ENCODE data around the gene CNNM1. TPM values are rescaled to one million over a fixed set of nuclear protein-coding genes. Genes with fewer than 3 reads are reported as not detected.
A peak's percentile ranks its signal among the peaks of the same experiment; 100 is the strongest.

CNNM1 gene
- total RNA-seq, 2 experiments from 2014 or later, result 0.54 to 0.57 TPM

GRCh38 chr10:99393036-99393435 is 63.9 kb downstream of the CNNM1 start:
- no peak for DNase-seq
- Mint-ChIP-seq H3K9me3 (no peaks in the 10 kb centered on the region), H3K27ac (no peak overlapping the region), H3K36me3 (ENCODE audit: low read depth) (peaks cover 4% of the 10 kb centered on the region), H3K27me3 (no peaks in the 10 kb centered on the region), H3K4me3 (no peak overlapping the region), H3K4me1 (peaks cover 14% of the 10 kb centered on the region)
- POLR2A ChIA-PET, result no interaction called here
- CTCF ChIA-PET, result interaction anchor here (1.6 kb wide), 1 partner anchor 10 kb away, joined by 5 read pairs; no protein-coding TSS in a partner anchor

- ChIA-PET POLR2A (no interaction called here), CTCF (no interaction called here)
- H3K4me3 Mint-ChIP-seq, result no peak overlapping the region
These were observed 64.5 kb downstream of the CNNM1 start for GRCh38 chr10:99393683-99394082.

DNA sequence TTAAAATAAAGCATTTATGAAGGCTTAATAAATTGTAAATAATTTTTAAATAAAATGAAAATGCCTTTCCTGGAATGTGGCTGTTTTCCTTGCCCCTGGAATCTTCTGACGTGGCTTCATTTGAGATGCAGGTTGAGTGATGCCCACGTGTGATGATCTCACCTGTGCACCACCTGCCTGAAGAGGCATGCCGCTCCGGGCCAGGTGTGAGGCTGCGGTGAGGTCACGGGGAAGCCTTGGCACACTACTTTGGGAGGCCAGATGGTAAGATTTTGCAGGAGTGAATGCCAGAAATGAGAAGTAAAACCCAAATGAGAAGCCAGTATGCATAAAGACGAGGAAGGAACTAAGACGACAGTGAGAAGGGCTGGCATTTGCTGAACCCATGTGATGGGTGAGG is 65.1 kb downstream of the CNNM1 start:
- Mint-ChIP-seq H3K4me1 (peaks cover 14% of the 10 kb centered on the region), H3K27ac (no peak overlapping the region), H3K9me3 (no peaks in the 10 kb centered on the region), H3K36me3 (ENCODE audit: low read depth) (peaks cover 4% of the 10 kb centered on the region), H3K4me3 (no peak overlapping the region), H3K27me3 (no peaks in the 10 kb centered on the region)
- CTCF ChIA-PET, result no interaction called here
- POLR2A ChIA-PET, result no interaction called here
- no peak for DNase-seq

More at GRCh38 chr10:99393683-99394082, 64.5 kb downstream of the CNNM1 start:
- DNase-seq, result no peak
- H3K4me1 Mint-ChIP-seq, result peaks cover 14% of the 10 kb centered on the region
- no peaks in the 10 kb centered on the region for H3K9me3 Mint-ChIP-seq
- no peaks in the 10 kb centered on the region for H3K27me3 Mint-ChIP-seq
- H3K27ac Mint-ChIP-seq, result no peak overlapping the region
- H3K36me3 Mint-ChIP-seq (ENCODE audit: low read depth), result peaks cover 4% of the 10 kb centered on the region

DNA sequence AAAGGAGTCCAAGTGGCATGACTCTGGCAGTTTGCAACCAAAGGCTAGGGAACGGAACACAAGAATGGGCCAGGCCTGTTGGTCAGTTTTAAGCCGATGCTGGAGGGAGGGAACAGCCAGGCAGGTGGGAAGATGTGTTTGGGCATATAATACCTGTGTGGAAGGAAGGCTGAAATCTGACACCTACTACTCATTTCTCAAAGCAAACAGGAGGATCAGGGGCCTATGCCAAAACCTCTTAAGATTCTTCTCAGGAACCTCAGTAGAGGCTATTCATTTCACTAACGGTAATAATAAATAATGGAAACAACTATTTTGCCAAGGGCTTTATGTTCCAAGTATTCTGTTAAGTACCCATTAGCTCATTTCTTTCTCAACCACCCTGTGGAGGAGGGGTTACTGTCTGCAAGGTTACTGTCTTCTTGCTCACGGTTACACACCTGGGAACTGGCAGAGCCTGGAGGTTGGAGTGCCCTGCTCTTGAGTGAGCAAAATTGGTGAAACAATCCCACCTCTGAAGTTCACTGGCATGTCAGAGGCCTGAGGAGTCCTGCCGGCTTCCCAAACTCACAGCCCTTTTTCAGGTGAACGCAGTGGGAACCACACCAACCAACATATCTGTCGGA is 65.7 kb downstream of the CNNM1 start:
- Mint-ChIP-seq H3K36me3 (ENCODE audit: low read depth) (peaks cover 4% of the 10 kb centered on the region), H3K4me1 (peaks cover 14% of the 10 kb centered on the region), H3K27me3 (no peaks in the 10 kb centered on the region), H3K9me3 (no peaks in the 10 kb centered on the region), H3K27ac (no peak overlapping the region), H3K4me3 (no peak overlapping the region)
- no peak for DNase-seq
- ChIA-PET CTCF (no interaction called here), POLR2A (no interaction called here)

DNA sequence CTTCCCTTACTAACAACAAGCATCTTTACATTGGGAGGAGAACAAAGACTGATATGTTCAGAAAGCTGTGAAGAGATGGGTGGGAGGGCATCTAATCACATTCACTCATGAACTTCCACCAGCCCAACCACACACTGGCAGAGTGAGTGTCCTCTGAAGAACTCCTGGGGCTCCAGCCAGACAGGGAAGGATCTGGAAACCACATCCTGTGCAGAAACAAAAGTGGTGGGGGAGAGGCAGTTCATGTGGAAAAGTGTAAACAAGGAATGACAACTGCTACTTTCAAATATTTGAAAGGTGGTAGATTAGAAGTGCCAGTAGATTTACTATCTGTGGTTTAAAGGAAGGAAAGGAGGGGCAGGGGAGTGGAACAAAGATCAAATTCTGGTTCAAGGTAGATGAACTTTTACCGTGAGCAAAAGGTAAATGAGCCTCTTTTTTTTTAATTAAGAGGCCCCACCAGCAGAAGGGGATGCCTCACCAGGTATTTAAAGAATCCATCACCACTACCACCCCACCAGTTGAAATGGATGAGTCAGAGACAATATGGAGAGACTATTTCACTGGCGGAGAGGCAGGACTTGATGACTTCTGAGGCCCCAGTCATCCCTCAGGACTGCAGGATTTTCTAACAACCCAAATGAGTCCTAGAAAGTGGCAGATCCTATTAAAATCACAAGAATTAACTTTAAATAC is 66.7 kb downstream of the CNNM1 start:
- Mint-ChIP-seq H3K9me3 (no peaks in the 10 kb centered on the region), H3K27ac (peak overlapping the region; percentile 34), H3K36me3 (ENCODE audit: low read depth) (peaks cover 4% of the 10 kb centered on the region), H3K4me3 (no peak overlapping the region), H3K4me1 (peaks cover 14% of the 10 kb centered on the region), H3K27me3 (no peaks in the 10 kb centered on the region)
- CTCF ChIA-PET, result no interaction called here
- POLR2A ChIA-PET, result no interaction called here
- DNase-seq, result no peak

- H3K36me3 Mint-ChIP-seq (ENCODE audit: low read depth), result peaks cover 4% of the 10 kb centered on the region
- H3K27ac Mint-ChIP-seq, result no peak overlapping the region
- POLR2A ChIA-PET, result no interaction called here
- no peaks in the 10 kb centered on the region for H3K9me3 Mint-ChIP-seq
- no peaks in the 10 kb centered on the region for H3K27me3 Mint-ChIP-seq
- CTCF ChIA-PET, result no interaction called here
- no peak for DNase-seq
- H3K4me1 Mint-ChIP-seq, result peaks cover 14% of the 10 kb centered on the region
- no peak overlapping the region for H3K4me3 Mint-ChIP-seq
These were observed 67.3 kb downstream of the CNNM1 start for GRCh38 chr10:99396471-99396870.

DNA sequence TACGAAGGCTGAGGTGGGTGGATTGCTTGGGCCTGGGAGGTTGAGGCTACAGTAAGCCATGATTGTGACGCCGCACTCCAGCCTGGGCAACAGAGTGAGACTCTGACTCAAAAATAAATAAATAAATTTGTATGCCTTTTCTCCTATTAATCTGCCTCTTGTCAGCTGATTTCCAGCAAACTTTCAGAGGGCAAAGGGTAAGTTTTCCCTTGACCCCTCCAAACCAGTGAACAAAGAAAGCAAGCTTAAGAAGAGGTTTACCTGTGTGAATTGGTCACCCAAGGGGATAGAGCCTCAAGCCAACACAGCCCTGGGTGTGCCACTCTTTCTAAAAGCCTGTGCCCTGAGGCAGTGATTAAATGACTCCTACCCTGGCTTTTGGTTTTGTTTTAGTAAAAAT is 70.5 kb downstream of the CNNM1 start:
- DNase-seq, result no peak
- H3K27me3 Mint-ChIP-seq, result no peaks in the 10 kb centered on the region
- no peaks in the 10 kb centered on the region for H3K9me3 Mint-ChIP-seq
- POLR2A ChIA-PET, result no interaction called here
- H3K4me1 Mint-ChIP-seq, result peaks cover 9% of the 10 kb centered on the region
- H3K36me3 Mint-ChIP-seq (ENCODE audit: low read depth), result peaks cover 6% of the 10 kb centered on the region
- CTCF ChIA-PET, result no interaction called here
- H3K4me3 Mint-ChIP-seq, result no peak overlapping the region
- H3K27ac Mint-ChIP-seq, result no peak overlapping the region

DNA sequence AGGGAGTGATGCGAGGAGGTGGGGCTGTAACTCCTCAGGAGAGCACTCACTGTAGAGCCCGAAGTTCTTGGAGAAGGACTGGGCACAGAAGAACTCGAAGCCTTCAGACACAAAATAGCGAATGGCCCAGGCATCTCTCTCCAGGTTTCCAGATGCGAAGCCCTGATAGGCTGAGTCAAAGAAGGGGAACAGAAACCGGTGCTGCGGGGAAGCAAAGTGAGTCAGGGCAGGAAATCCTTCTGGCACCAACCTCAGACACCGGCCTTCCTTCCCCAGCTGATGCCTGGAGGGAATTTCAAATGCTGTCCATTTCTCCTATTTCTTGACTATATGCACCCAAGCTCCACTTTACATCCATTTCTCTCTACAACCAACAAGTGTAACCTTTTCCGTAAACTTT is 74.5 kb downstream of the CNNM1 start:
- no peak for DNase-seq
- Mint-ChIP-seq H3K4me1 (no peaks in the 10 kb centered on the region), H3K27ac (no peak overlapping the region), H3K36me3 (ENCODE audit: low read depth) (peaks cover 8% of the 10 kb centered on the region), H3K27me3 (no peaks in the 10 kb centered on the region), H3K4me3 (no peak overlapping the region), H3K9me3 (no peaks in the 10 kb centered on the region)
- POLR2A ChIA-PET, result no interaction called here
- CTCF ChIA-PET, result no interaction called here

GRCh38 chr10:99406149-99406548 is 77.0 kb downstream of the CNNM1 start:
- Mint-ChIP-seq H3K9me3 (no peaks in the 10 kb centered on the region), H3K27me3 (no peaks in the 10 kb centered on the region), H3K27ac (no peak overlapping the region), H3K4me3 (no peak overlapping the region), H3K36me3 (ENCODE audit: low read depth) (peaks cover 8% of the 10 kb centered on the region), H3K4me1 (no peaks in the 10 kb centered on the region)
- POLR2A ChIA-PET, result no interaction called here
- DNase-seq, result no peak
- CTCF ChIA-PET, result no interaction called here

GRCh38 chr10:99410146-99410545 is 81.0 kb downstream of the CNNM1 start:
- ChIA-PET CTCF (no interaction called here), POLR2A (no interaction called here)
- no peak overlapping the region for H3K4me3 Mint-ChIP-seq
- no peaks in the 10 kb centered on the region for H3K4me1 Mint-ChIP-seq
- H3K27me3 Mint-ChIP-seq, result no peaks in the 10 kb centered on the region
- peaks cover 5% of the 10 kb centered on the region for H3K36me3 Mint-ChIP-seq (ENCODE audit: low read depth)
- no peaks in the 10 kb centered on the region for H3K9me3 Mint-ChIP-seq
- H3K27ac Mint-ChIP-seq, result no peak overlapping the region
- no peak for DNase-seq

GRCh38 chr10:99410876-99411275 is 81.7 kb downstream of the CNNM1 start:
- ChIA-PET CTCF (no interaction called here), POLR2A (no interaction called here)
- H3K4me3 Mint-ChIP-seq, result no peak overlapping the region
- no peaks in the 10 kb centered on the region for H3K9me3 Mint-ChIP-seq
- H3K4me1 Mint-ChIP-seq, result no peaks in the 10 kb centered on the region
- peaks cover 3% of the 10 kb centered on the region for H3K36me3 Mint-ChIP-seq (ENCODE audit: low read depth)
- no peaks in the 10 kb centered on the region for H3K27me3 Mint-ChIP-seq
- DNase-seq, result no peak
- no peak overlapping the region for H3K27ac Mint-ChIP-seq

- no peak overlapping the region for H3K27ac Mint-ChIP-seq
These were observed 82.4 kb downstream of the CNNM1 start for GRCh38 chr10:99411546-99411945.

DNA sequence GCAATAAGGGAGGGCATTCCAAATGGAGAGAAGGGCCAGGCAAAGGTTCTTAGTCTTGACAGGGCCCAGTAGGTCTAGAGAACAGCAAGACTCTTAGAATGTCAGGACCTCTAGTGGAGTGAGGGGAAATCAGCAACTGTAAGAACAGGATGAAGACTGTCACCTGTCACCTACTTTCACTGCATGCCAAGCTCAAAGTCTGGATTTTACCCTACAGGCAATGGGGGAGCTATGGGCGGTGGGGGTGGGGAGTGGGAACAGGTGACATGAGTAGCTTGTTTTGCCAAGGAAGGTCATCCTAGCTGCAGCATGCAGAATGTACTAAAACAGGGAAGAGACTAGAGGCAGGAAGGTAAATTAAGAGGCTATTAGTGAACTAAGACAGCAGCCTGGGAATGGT is 82.9 kb downstream of the CNNM1 start:
- POLR2A ChIA-PET, result no interaction called here
- no peak overlapping the region for H3K4me3 Mint-ChIP-seq

More at GRCh38 chr10:99411546-99411945, 82.4 kb downstream of the CNNM1 start:
- ChIA-PET CTCF (no interaction called here), POLR2A (no interaction called here)
- H3K4me1 Mint-ChIP-seq, result no peaks in the 10 kb centered on the region
- peaks cover 7% of the 10 kb centered on the region for H3K36me3 Mint-ChIP-seq (ENCODE audit: low read depth)
- no peaks in the 10 kb centered on the region for H3K9me3 Mint-ChIP-seq
- no peaks in the 10 kb centered on the region for H3K27me3 Mint-ChIP-seq
- H3K4me3 Mint-ChIP-seq, result no peak overlapping the region
- no peak for DNase-seq

More for the DNA sequence above, 82.9 kb downstream of the CNNM1 start:
- H3K4me1 Mint-ChIP-seq, result no peaks in the 10 kb centered on the region
- peaks cover 8% of the 10 kb centered on the region for H3K36me3 Mint-ChIP-seq (ENCODE audit: low read depth)
- CTCF ChIA-PET, result interaction anchor here (0.6 kb wide), 1 partner anchor 10 kb away, joined by 3 read pairs; no protein-coding TSS in a partner anchor
- no peak for DNase-seq
- no peaks in the 10 kb centered on the region for H3K9me3 Mint-ChIP-seq
- no peaks in the 10 kb centered on the region for H3K27me3 Mint-ChIP-seq
- no peak overlapping the region for H3K27ac Mint-ChIP-seq

Data from activated CD4-positive, alpha-beta T cell treated with anti-CD3 and anti-CD28 coated beads, Interleukin-2, amount 10 ng/mL, durations not matched to agents 7 days and 5 days (primary cell).